ENCODE results near the gene SNX10.

SNX10 gene

GRCh38 chr7:26419198-26419597, 127.5 kb downstream of the SNX10 start:
- TF ChIP-seq NFIC (IDR thresholded peaks at IDR 0.05) (no peak), EGR1 (IDR thresholded peaks at IDR 0.05) (no peak), CEBPB (IDR thresholded peaks at IDR 0.05) (no peak), YY1 (IDR thresholded peaks at IDR 0.05; ENCODE audit: low read depth) (no peak), USF1 (IDR thresholded peaks at IDR 0.05) (no peak), REST (IDR thresholded peaks at IDR 0.05; ENCODE audit: low read depth) (no peak), RAD21 (IDR thresholded peaks at IDR 0.05; ENCODE audit: low read depth) (no peak), FOXM1 (IDR thresholded peaks at IDR 0.05; ENCODE audit: borderline replicate concordance, low read depth) (no peak), TAF1 (IDR thresholded peaks at IDR 0.05; ENCODE audit: low read depth) (no peak), CREB1 (IDR thresholded peaks at IDR 0.05; ENCODE audit: low read depth) (no peak), ZBTB7A (IDR thresholded peaks at IDR 0.05; ENCODE audit: low read depth) (no peak), TEAD4 (IDR thresholded peaks at IDR 0.05) (no peak), TCF12 (IDR thresholded peaks at IDR 0.05; ENCODE audit: low read depth) (no peak), EP300 (IDR thresholded peaks at IDR 0.05; ENCODE audit: borderline replicate concordance) (no peak)
- TF ChIP-seq, protein P1, sequence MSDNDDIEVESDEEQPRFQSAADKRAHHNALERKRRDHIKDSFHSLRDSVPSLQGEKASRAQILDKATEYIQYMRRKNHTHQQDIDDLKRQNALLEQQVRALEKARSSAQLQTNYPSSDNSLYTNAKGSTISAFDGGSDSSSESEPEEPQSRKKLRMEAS (IDR thresholded peaks at IDR 0.05), result no peak

DNA sequence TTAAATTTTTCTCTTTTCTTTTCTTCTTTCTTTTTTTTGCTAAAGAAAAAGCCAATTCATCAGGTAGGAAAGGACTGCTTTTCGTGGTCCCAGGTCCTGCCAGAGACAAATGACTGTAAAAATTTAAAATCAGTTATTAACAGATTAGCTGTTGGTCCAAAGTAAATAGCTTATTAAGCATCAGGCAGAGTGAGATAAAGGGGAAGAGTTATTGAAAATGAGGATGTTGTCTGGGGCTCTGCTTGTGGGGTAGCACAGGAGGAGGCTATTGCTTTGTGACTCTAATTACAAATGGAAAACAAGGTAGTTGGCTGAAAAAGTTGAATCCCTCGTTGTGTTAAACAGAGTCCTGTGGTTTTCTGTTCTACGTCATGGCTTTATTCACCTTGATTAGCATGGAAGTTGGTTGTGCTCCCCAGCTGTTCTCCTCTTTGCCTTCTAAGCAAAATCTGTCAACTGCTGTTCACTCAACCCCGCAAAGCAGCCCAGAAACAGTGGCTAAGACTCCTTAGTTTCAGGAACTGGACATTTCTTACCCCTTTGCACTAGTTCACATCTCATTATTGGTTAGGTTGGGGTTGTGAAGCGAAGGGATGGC, 128.9 kb downstream of the SNX10 start:
- TF ChIP-seq RAD21 (IDR thresholded peaks at IDR 0.05; ENCODE audit: low read depth), result no peak
- TF ChIP-seq TAF1 (IDR thresholded peaks at IDR 0.05; ENCODE audit: low read depth), result no peak

GRCh38 chr7:26422761-26423160, 131.1 kb downstream of the SNX10 start:
- no peak for TF ChIP-seq CEBPB (IDR thresholded peaks at IDR 0.05)
- TF ChIP-seq NFIC (IDR thresholded peaks at IDR 0.05), result no peak
- no peak for TF ChIP-seq REST (IDR thresholded peaks at IDR 0.05; ENCODE audit: low read depth)
- no peak for TF ChIP-seq TCF12 (IDR thresholded peaks at IDR 0.05; ENCODE audit: low read depth)
- no peak for TF ChIP-seq YY1 (IDR thresholded peaks at IDR 0.05; ENCODE audit: low read depth)
- no peak for TF ChIP-seq TEAD4 (IDR thresholded peaks at IDR 0.05)
- no peak for TF ChIP-seq RAD21 (IDR thresholded peaks at IDR 0.05; ENCODE audit: low read depth)
- no peak for TF ChIP-seq EGR1 (IDR thresholded peaks at IDR 0.05)
- no peak for TF ChIP-seq EP300 (IDR thresholded peaks at IDR 0.05; ENCODE audit: borderline replicate concordance)
- TF ChIP-seq USF1 (IDR thresholded peaks at IDR 0.05), result no peak
- TF ChIP-seq TAF1 (IDR thresholded peaks at IDR 0.05; ENCODE audit: low read depth), result no peak

DNA sequence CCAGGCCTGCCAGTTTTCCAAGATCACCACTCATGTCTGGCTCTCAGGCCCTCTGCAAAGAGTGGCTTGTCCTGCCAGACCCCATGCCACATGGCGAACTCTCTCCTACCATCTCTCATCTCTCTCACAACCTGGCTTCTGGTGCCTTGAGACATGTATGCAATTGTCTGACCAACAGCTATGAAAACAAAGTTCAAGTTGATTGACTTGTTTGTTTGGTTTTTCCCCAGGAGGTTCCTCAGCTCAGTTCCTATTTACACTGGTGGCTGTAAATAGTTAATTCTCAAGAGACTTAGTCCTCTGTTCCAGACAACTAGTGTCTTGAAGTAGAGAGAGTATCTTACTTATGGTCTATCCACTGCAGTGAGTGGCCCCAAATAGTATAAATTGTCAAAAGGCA, 131.8 kb downstream of the SNX10 start:
- TF ChIP-seq FOXM1 (IDR thresholded peaks at IDR 0.05; ENCODE audit: borderline replicate concordance, low read depth) (no peak), CREB1 (IDR thresholded peaks at IDR 0.05; ENCODE audit: low read depth) (no peak), REST (IDR thresholded peaks at IDR 0.05; ENCODE audit: low read depth) (no peak), RAD21 (IDR thresholded peaks at IDR 0.05; ENCODE audit: low read depth) (no peak)

Measured in Ishikawa (cell line).